Astrocyte (in vitro differentiated cells and primary cell): Measurements from ENCODE around the gene CSAD. TPM values are rescaled to one million over a fixed set of nuclear protein-coding genes. Genes with fewer than 3 reads are reported as not detected.

Experiments
- DNase-seq: peaks from one replicate; pipeline ENCODE4 v3.0.0-alpha.2; 2010; ENCODE audit warnings: low read depth
- FAIRE-seq: peaks from 2 replicates; lab custom pipeline; 2011; peaks lifted over from hg19 to GRCh38; lab: Jason Lieb, UNC
- H2AFZ ChIP-seq: 2 replicates; pipeline ENCODE4 v1.6.0; 2012; ENCODE audit warnings: low read depth, low read length, inconsistent platforms
- H3K27ac ChIP-seq: 2 replicates; pipeline ENCODE4 v1.5.1; 2011; ENCODE audit warnings: low read depth, low read length, inconsistent platforms
- H3K27me3 ChIP-seq: 2 replicates; pipeline ENCODE4 v1.6.0; 2011; ENCODE audit warnings: low read length, inconsistent platforms; ENCODE audit not compliant: insufficient read depth
- H3K36me3 ChIP-seq: 2 replicates; pipeline ENCODE4 v1.5.1; 2011; ENCODE audit warnings: low read length, inconsistent platforms; ENCODE audit not compliant: insufficient read depth
- H3K4me1 ChIP-seq: 2 replicates; pipeline ENCODE4 v1.5.1; 2011; ENCODE audit warnings: low read length, inconsistent platforms; ENCODE audit not compliant: insufficient read depth
- H3K4me2 ChIP-seq: 2 replicates; pipeline ENCODE4 v1.6.0; 2012; ENCODE audit warnings: low read length, inconsistent platforms
- H3K4me3 ChIP-seq: 2 replicates; pipeline ENCODE4 v1.5.1; 2011; ENCODE audit warnings: low read depth, mild to moderate bottlenecking, low read length, inconsistent platforms; ENCODE audit not compliant: insufficient read depth
- H3K79me2 ChIP-seq: 2 replicates; pipeline ENCODE4 v1.6.0; 2012; ENCODE audit warnings: mild to moderate bottlenecking, low read length, inconsistent platforms; ENCODE audit not compliant: insufficient read depth
- H3K9ac ChIP-seq: 2 replicates; pipeline ENCODE4 v1.6.0; 2012; ENCODE audit warnings: mild to moderate bottlenecking, low read length, inconsistent platforms
- H3K9me3 ChIP-seq: 2 replicates; pipeline ENCODE4 v1.5.1; 2012; ENCODE audit warnings: low read depth, mild to moderate bottlenecking, low read length, inconsistent platforms; ENCODE audit not compliant: insufficient read depth
- H4K20me1 ChIP-seq: 2 replicates; pipeline ENCODE4 v1.6.0; 2012; ENCODE audit warnings: low read length, inconsistent platforms; ENCODE audit not compliant: insufficient read depth
- H3K27ac Mint-ChIP-seq: one replicate; pipeline ENCODE4 v1.8.0; 2021; ENCODE audit warnings: mild to moderate bottlenecking, mixed read lengths; ENCODE audit not compliant: unreplicated experiment
- H3K27me3 Mint-ChIP-seq: one replicate; pipeline ENCODE4 v1.8.0; 2021; ENCODE audit warnings: low read depth, mixed read lengths; ENCODE audit not compliant: unreplicated experiment
- H3K36me3 Mint-ChIP-seq: one replicate; pipeline ENCODE4 v1.8.0; 2021; ENCODE audit warnings: low read depth, mixed read lengths; ENCODE audit not compliant: unreplicated experiment
- H3K4me1 Mint-ChIP-seq: one replicate; pipeline ENCODE4 v1.8.0; 2021; ENCODE audit warnings: low read depth, mixed read lengths; ENCODE audit not compliant: unreplicated experiment
- H3K4me3 Mint-ChIP-seq: one replicate; pipeline ENCODE4 v1.8.0; 2021; ENCODE audit warnings: mild to moderate bottlenecking, moderate library complexity, mixed read lengths; ENCODE audit not compliant: unreplicated experiment
- H3K9me3 Mint-ChIP-seq: one replicate; pipeline ENCODE4 v1.8.0; 2021; ENCODE audit warnings: mild to moderate bottlenecking, mixed read lengths; ENCODE audit not compliant: unreplicated experiment
- EZH2 ChIP-seq: IDR thresholded peaks from 2 replicates; pipeline ENCODE4 v1.6.1; 2012; ENCODE audit warnings: mild to moderate bottlenecking, low read length, inconsistent platforms; ENCODE audit not compliant: insufficient read depth
- total RNA-seq: library from RNA; stranded (reverse); gene quantifications from 2 replicates; pipeline ENCODE4 v1.2.1, GENCODE V29; 2021
- TF ChIP-seq, protein P1 (sequence below): IDR thresholded peaks from 2 replicates; pipeline ENCODE4 v1.5.1; 2011; ENCODE audit warnings: low read depth, mild to moderate bottlenecking, inconsistent platforms, low read length, moderate library complexity; ENCODE audit not compliant: insufficient read depth

Gene CSAD
- total RNA-seq, 1 donor from 2014 or later, result 19.4 TPM

DNA sequence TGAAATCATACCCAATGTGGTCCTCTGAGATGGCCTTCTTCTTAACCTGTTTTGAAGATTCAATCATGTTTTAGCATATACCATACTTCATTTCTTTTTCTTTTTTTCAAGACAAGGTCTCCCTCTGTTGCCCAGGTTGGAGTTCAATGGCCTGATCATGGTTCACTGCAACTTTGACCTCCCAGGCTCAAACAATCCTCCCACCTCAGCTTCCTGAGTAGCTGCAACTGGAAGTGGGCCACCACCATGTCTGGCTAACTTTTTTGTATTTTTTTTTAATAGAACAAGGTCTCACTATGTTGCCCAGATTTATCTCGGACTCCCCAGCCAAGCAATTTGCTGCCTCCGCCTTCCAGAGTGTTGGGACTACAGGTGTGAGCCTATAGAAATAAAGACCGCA lies 47.0 kb downstream of the CSAD start:
- Histone ChIP-seq H3K4me3 (no peak overlapping the region), H3K4me2 (no peak overlapping the region), H2AFZ (no peak overlapping the region), H3K9ac (no peak overlapping the region), H3K27ac (no peak overlapping the region), H3K4me1 (no peaks in the 10 kb centered on the region), H3K79me2 (no peaks in the 10 kb centered on the region), H3K9me3 (peaks cover 5% of the 10 kb centered on the region), H3K36me3 (no peaks in the 10 kb centered on the region), H4K20me1 (no peaks in the 10 kb centered on the region), H3K27me3 (peaks cover 2% of the 10 kb centered on the region)
- FAIRE-seq (no peak), DNase-seq (no peak)
- H3K4me1 Mint-ChIP-seq, result no peaks in the 10 kb centered on the region
- H3K36me3 Mint-ChIP-seq, result no peaks in the 10 kb centered on the region
- no peak for TF ChIP-seq EZH2
- TF ChIP-seq, protein P1, sequence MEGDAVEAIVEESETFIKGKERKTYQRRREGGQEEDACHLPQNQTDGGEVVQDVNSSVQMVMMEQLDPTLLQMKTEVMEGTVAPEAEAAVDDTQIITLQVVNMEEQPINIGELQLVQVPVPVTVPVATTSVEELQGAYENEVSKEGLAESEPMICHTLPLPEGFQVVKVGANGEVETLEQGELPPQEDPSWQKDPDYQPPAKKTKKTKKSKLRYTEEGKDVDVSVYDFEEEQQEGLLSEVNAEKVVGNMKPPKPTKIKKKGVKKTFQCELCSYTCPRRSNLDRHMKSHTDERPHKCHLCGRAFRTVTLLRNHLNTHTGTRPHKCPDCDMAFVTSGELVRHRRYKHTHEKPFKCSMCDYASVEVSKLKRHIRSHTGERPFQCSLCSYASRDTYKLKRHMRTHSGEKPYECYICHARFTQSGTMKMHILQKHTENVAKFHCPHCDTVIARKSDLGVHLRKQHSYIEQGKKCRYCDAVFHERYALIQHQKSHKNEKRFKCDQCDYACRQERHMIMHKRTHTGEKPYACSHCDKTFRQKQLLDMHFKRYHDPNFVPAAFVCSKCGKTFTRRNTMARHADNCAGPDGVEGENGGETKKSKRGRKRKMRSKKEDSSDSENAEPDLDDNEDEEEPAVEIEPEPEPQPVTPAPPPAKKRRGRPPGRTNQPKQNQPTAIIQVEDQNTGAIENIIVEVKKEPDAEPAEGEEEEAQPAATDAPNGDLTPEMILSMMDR, result no peak
- no peak overlapping the region for H3K4me3 Mint-ChIP-seq
- peaks cover 11% of the 10 kb centered on the region for H3K9me3 Mint-ChIP-seq
- no peak overlapping the region for H3K27ac Mint-ChIP-seq
- peaks cover 17% of the 10 kb centered on the region for H3K27me3 Mint-ChIP-seq

DNA sequence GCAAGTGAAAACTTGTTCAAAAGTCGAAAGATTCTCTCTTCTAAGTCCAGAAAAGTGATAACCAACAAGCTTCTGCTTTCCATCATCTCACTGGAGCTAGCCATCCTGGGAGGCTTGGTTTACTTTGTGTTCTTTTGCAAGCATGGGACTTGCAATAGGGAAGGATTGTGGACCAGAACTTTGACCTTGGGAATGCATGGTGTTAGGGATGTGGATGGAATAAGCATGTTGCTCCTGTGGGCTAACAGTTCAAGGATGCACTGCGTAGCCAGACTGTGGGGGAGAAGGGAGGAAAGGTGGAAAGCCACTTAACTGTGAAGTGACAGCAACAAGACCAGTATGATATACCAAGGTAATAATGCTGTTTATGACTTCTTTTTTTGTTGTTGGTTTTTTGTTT lies 48.9 kb downstream of the CSAD start:
- no peaks in the 10 kb centered on the region for H4K20me1 ChIP-seq
- no peak overlapping the region for H2AFZ ChIP-seq
- DNase-seq (no peak), FAIRE-seq (no peak)
- H3K27ac Mint-ChIP-seq, result no peak overlapping the region
- no peak for TF ChIP-seq EZH2
- TF ChIP-seq, protein P1, result no peak
- H3K4me1 Mint-ChIP-seq, result no peaks in the 10 kb centered on the region
- H3K36me3 Mint-ChIP-seq, result no peaks in the 10 kb centered on the region
- H3K4me1 ChIP-seq, result no peaks in the 10 kb centered on the region
- H3K27me3 ChIP-seq, result peaks cover 2% of the 10 kb centered on the region
- peaks cover 18% of the 10 kb centered on the region for H3K27me3 Mint-ChIP-seq
- no peaks in the 10 kb centered on the region for H3K79me2 ChIP-seq
- no peak overlapping the region for H3K9ac ChIP-seq
- H3K4me2 ChIP-seq, result no peak overlapping the region
- no peak overlapping the region for H3K27ac ChIP-seq
- H3K4me3 ChIP-seq, result no peak overlapping the region
- H3K9me3 Mint-ChIP-seq, result peaks cover 4% of the 10 kb centered on the region
- H3K36me3 ChIP-seq, result no peaks in the 10 kb centered on the region
- H3K4me3 Mint-ChIP-seq, result no peak overlapping the region
- peaks cover 2% of the 10 kb centered on the region for H3K9me3 ChIP-seq

DNA sequence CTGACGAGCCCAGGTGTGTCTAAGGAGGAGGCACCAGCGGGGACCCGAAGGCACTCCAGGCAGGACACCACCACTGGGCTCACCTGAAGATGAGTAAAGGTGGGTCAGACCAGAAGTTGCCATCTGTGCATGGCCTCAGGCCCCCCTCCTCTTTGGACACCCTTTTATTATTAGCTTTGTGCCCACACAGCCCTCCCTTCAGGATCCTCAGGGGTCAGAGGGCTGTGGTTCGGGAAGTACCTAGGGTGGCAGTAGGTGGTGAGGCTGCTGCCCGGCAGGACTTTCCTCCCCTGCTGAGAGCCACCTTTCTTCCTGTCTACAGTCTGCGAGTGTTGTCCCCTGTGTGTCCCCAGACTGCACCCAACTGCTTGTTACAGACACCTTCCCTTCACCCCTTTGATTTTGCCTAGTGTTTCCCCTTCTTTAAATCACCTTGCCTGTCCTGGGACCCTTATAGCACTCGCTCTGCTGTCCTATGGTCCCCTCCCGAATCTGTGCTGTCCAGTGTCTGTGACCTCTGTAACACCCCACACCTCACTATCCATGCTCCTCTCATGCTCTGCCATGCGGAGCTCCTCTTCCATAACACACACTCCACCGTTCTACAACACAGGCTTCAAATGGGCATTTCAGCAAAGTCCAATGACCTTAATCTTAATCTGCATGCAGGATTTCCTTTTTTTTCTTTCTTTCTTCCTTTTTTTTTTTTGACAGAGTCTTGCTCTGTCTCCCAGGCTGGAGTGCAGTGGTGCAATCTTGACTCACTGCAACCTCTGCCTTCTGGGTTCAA lies 51.8 kb downstream of the CSAD start:
- no peak overlapping the region for H3K4me3 Mint-ChIP-seq
- no peak overlapping the region for H3K4me3 ChIP-seq
- no peaks in the 10 kb centered on the region for H3K36me3 Mint-ChIP-seq
- TF ChIP-seq, protein P1, result no peak
- no peak for TF ChIP-seq EZH2
- H3K79me2 ChIP-seq, result no peaks in the 10 kb centered on the region
- H3K9me3 Mint-ChIP-seq, result no peaks in the 10 kb centered on the region
- no peaks in the 10 kb centered on the region for H4K20me1 ChIP-seq
- H3K4me1 Mint-ChIP-seq, result peaks cover 1% of the 10 kb centered on the region
- H3K36me3 ChIP-seq, result no peaks in the 10 kb centered on the region
- H3K9ac ChIP-seq, result no peak overlapping the region
- DNase-seq (no peak), FAIRE-seq (no peak)
- peaks cover 15% of the 10 kb centered on the region for H3K27me3 Mint-ChIP-seq
- no peak overlapping the region for H3K27ac ChIP-seq
- no peaks in the 10 kb centered on the region for H3K27me3 ChIP-seq
- H3K4me2 ChIP-seq, result no peak overlapping the region
- H3K27ac Mint-ChIP-seq, result no peak overlapping the region
- no peak overlapping the region for H2AFZ ChIP-seq
- no peaks in the 10 kb centered on the region for H3K9me3 ChIP-seq
- peaks cover 3% of the 10 kb centered on the region for H3K4me1 ChIP-seq
